PC-3 (cell line): ENCODE data around the gene CDHR5. TPM values are rescaled to one million over a fixed set of nuclear protein-coding genes. Genes with fewer than 3 reads are reported as not detected.

Experiments
- ATAC-seq: fragments of 200-7000 bp; cut with Tn5 transposase; 2 replicates; pipeline ENCODE4 v1.9.1; 2020; ENCODE audit warnings: mild to moderate bottlenecking, moderate library complexity
- BruUV-seq: library from RNA; stranded (reverse); fragments of 400-500 nt; replicated peaks from 2 replicates; lab custom pipeline; 2021; lab: Mats Ljungman, UMichigan
- CTCF ChIA-PET: fragments of 300-600 bp; sonication (Branson Sonifier 250); formaldehyde crosslinking; loops from one replicate; lab custom pipeline; 2022; ENCODE audit warnings: antibody characterized with exemption; lab: Charles Lee
- POLR2A ChIA-PET: fragments of 300-600 bp; sonication (Branson Sonifier 250); formaldehyde crosslinking; loops from one replicate; lab custom pipeline; 2022; ENCODE audit warnings: antibody characterized with exemption; ENCODE audit not compliant: unreplicated experiment; lab: Charles Lee
- DNase-seq: peaks from one replicate; pipeline ENCODE4 v3.0.0-alpha.2; 2015
- H2AFZ ChIP-seq: fragments of 300-600 bp; sonication (generic); 2 replicates; pipeline ENCODE4 v1.6.0; 2016; ENCODE audit warnings: antibody characterized with exemption, low read length
- H3F3A ChIP-seq: fragments of 300-600 bp; sonication (generic); one replicate; pipeline ENCODE4 v1.6.0; 2017; ENCODE audit warnings: antibody characterized with exemption, low read length, control low read depth, mild to moderate bottlenecking; ENCODE audit not compliant: unreplicated experiment
- H3K27ac ChIP-seq: fragments of 300-600 bp; sonication (generic); 2 replicates; pipeline ENCODE4 v1.5.1; 2016; ENCODE audit warnings: mild to moderate bottlenecking, low read length
- H3K27me3 ChIP-seq: fragments of 300-600 bp; sonication (generic); 2 replicates; pipeline ENCODE4 v1.6.1; 2016; ENCODE audit warnings: low read length, mixed read lengths
- H3K36me3 ChIP-seq: fragments of 300-600 bp; sonication (generic); 2 replicates; pipeline ENCODE4 v1.6.1; 2016; ENCODE audit warnings: low read depth, mixed run types, low read length, mixed read lengths
- H3K4me1 ChIP-seq: fragments of 300-600 bp; sonication (generic); 2 replicates; pipeline ENCODE4 v1.5.1; 2016; ENCODE audit warnings: low read length; ENCODE audit not compliant: insufficient read depth
- H3K4me2 ChIP-seq: fragments of 300-600 bp; sonication (generic); 2 replicates; pipeline ENCODE4 v1.6.0; 2016; ENCODE audit warnings: low read length
- H3K4me3 ChIP-seq: fragments of 300-600 bp; sonication (generic); 2 replicates; pipeline ENCODE4 v1.5.1; 2016; ENCODE audit warnings: mild to moderate bottlenecking, low read length, mixed read lengths
- H3K79me2 ChIP-seq: fragments of 300-600 bp; sonication (generic); 2 replicates; pipeline ENCODE4 v1.6.1; 2017; ENCODE audit warnings: low read length, mixed read lengths
- H3K9ac ChIP-seq: fragments of 300-600 bp; sonication (generic); 2 replicates; pipeline ENCODE4 v1.6.0; 2016; ENCODE audit warnings: mild to moderate bottlenecking, low read length
- H3K9me2 ChIP-seq: fragments of 300-600 bp; sonication (generic); replicated peaks from 2 replicates; pipeline ENCODE4 v1.6.1; 2016; ENCODE audit warnings: mixed run types, low read length, mixed read lengths
- H3K9me3 ChIP-seq: fragments of 300-600 bp; sonication (generic); 2 replicates; pipeline ENCODE4 v1.6.1; 2016; ENCODE audit warnings: low read length, mixed read lengths
- H4K20me1 ChIP-seq: fragments of 300-600 bp; sonication (generic); 2 replicates; pipeline ENCODE4 v1.6.1; 2016; ENCODE audit warnings: low read length, mixed read lengths
- CTCF ChIP-seq: fragments of 300-600 bp; sonication (generic); conservative IDR thresholded peaks from 2 replicates; pipeline ENCODE4 v1.5.1; 2017; ENCODE audit warnings: antibody characterized with exemption, low read depth, mild to moderate bottlenecking, low read length
- EZH2 ChIP-seq: fragments of 300-600 bp; sonication (generic); IDR thresholded peaks from one replicate; pipeline ENCODE4 v1.6.1; 2017; ENCODE audit warnings: antibody characterized with exemption, mild to moderate bottlenecking, low read length; ENCODE audit not compliant: unreplicated experiment
- EZH2phosphoT487 ChIP-seq: fragments of 300-600 bp; sonication (generic); IDR thresholded peaks from 2 replicates; pipeline ENCODE4 v1.6.1; 2018; ENCODE audit warnings: mild to moderate bottlenecking, antibody characterized with exemption, low read length, borderline replicate concordance
- intact Hi-C: fragments of 100-400 bp; cut with micrococcal nuclease; formaldehyde crosslinking; loops from 2 replicates; pipeline ENCODE4 v1.9.0; 2023
- total RNA-seq: library from RNA; depleted of rRNA; stranded (reverse); fragments of >200 nt; gene quantifications from 2 replicates; pipeline ENCODE4 v1.2.3, GENCODE V29; 2014

Gene CDHR5
- total RNA-seq, 1 experiment from 2014 or later = not detected

DNA sequence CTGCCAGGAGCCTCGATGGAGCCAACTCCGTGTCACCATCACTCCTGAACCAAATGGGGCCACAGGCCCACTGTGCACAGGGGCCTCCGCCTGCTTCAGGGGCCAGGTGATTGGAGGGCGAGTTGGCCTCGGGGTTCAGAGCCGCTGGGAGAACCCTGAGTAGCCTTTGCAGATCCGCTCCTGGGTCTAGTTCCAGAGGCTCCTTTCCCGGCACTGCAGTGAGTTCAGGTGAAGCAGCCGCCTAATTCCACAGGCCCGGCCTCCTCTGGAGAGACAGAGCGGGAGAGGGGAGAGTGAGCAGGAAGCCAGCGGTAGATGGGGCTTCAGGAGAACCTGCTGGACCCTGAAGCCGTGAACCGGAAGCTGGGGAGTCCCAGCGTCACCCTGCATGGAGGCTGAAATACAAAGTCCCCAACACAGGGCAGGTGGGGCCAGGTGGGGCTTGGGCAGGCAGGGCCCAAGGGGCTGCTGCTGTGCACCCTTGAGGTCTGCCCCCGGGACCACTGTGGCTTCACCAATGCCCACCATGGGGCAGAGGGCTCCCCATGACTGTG, 34.9 kb upstream of the CDHR5 start:
- Histone ChIP-seq H3K9ac (no peak overlapping the region), H3K4me2 (no peak overlapping the region), H4K20me1 (no peaks in the 10 kb centered on the region), H3K79me2 (no peaks in the 10 kb centered on the region), H2AFZ (no peak overlapping the region), H3K4me3 (no peak overlapping the region), H3K27me3 (no peaks in the 10 kb centered on the region), H3K4me1 (no peaks in the 10 kb centered on the region), H3K27ac (no peak overlapping the region), H3F3A (no peaks in the 10 kb centered on the region), H3K9me2 (no peaks in the 10 kb centered on the region), H3K9me3 (no peaks in the 10 kb centered on the region), H3K36me3 (no peaks in the 10 kb centered on the region; the same call in 1 of the 2 replicates)
- ChIA-PET POLR2A (no interaction called here), CTCF (no interaction called here)
- BruUV-seq = no TSS peak
- DNase-seq (no peak), ATAC-seq (no peak)
- TF ChIP-seq CTCF = no peak
- TF ChIP-seq EZH2phosphoT487 = no peak
- no peak for TF ChIP-seq EZH2
- intact Hi-C loops = no loop called here

DNA sequence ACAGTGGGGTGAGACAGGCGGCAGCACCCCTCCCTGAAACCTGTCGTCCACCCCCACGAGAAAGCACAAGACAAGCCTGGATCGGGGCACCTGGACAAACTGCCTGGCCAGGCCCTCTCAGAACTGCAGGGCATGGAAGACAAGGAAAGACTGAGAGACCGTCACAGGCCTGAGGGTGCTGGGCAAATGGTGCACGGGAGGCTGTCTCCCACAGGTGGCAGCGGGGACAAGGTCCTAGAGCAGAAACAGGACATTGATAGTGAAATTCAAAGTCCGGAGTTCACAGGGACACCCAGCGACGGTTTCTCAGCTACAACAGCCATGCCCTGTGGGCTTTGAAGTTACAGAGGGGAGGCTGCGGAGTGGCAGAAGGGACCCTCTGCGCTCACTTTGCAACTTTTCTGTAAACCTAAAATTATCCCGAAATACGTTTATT, 33.0 kb upstream of the CDHR5 start:
- no peak overlapping the region for H3K4me3 ChIP-seq
- H3K79me2 ChIP-seq = no peaks in the 10 kb centered on the region
- H3K4me2 ChIP-seq = no peak overlapping the region
- H4K20me1 ChIP-seq = no peaks in the 10 kb centered on the region
- H2AFZ ChIP-seq = no peak overlapping the region
- no peaks in the 10 kb centered on the region for H3F3A ChIP-seq
- H3K27ac ChIP-seq = no peak overlapping the region
- no TSS peak for BruUV-seq
- POLR2A ChIA-PET = no interaction called here
- TF ChIP-seq CTCF (no peak), EZH2 (no peak), EZH2phosphoT487 (no peak)
- CTCF ChIA-PET = no interaction called here
- no peak overlapping the region for H3K9ac ChIP-seq
- H3K27me3 ChIP-seq = no peaks in the 10 kb centered on the region
- H3K9me2 ChIP-seq = no peaks in the 10 kb centered on the region
- H3K9me3 ChIP-seq = no peaks in the 10 kb centered on the region
- H3K4me1 ChIP-seq = no peaks in the 10 kb centered on the region
- ATAC-seq (no peak), DNase-seq (no peak)
- H3K36me3 ChIP-seq = no peaks in the 10 kb centered on the region
- intact Hi-C loops = no loop called here

- Histone ChIP-seq H3F3A (no peaks in the 10 kb centered on the region), H3K36me3 (no peaks in the 10 kb centered on the region), H3K27me3 (no peaks in the 10 kb centered on the region), H3K79me2 (no peaks in the 10 kb centered on the region), H3K9me3 (no peaks in the 10 kb centered on the region), H4K20me1 (no peaks in the 10 kb centered on the region), H3K4me2 (no peak overlapping the region), H2AFZ (no peak overlapping the region), H3K4me3 (no peak overlapping the region), H3K9me2 (no peaks in the 10 kb centered on the region), H3K4me1 (no peaks in the 10 kb centered on the region), H3K9ac (no peak overlapping the region), H3K27ac (no peak overlapping the region)
- no TSS peak for BruUV-seq
- TF ChIP-seq EZH2phosphoT487 (no peak), CTCF (no peak), EZH2 (no peak)
- CTCF ChIA-PET = no interaction called here
- DNase-seq (no peak), ATAC-seq (no peak)
- POLR2A ChIA-PET = no interaction called here
- intact Hi-C loops = no loop called here
Observed at GRCh38 chr11:656866-657265, 32.1 kb upstream of the CDHR5 start.
